ENCODE measurements around the gene CHPF2. TPM values are rescaled to one million over a fixed set of nuclear protein-coding genes. Genes with fewer than 3 reads are reported as not detected.

CHPF2 gene
- total RNA-seq, 4 donors from 2014 or later = 18.0 to 38.1 (median 25.7) TPM

- no peak for TF ChIP-seq EP300 (IDR thresholded peaks at IDR 0.05)
- peak in 1 of 4 experiments; percentile 21 for TF ChIP-seq CTCF (IDR thresholded peaks at IDR 0.05)
- peak; percentile 77 for TF ChIP-seq POLR2AphosphoS5 (IDR thresholded peaks at IDR 0.05)
- TF ChIP-seq POLR2A (IDR thresholded peaks at IDR 0.05) = peak in 1 of 2 donors; percentile 39
- 1% methylated on average over 26 to 33 of the region's 68 CpGs for WGBS, 2 donors (ENCODE audit: low coverage in 1 of 2)
- peaks cover 0 to 30% of the 10 kb centered on the region in 2 donors for H3K36me3 ChIP-seq
- peak; percentile 100 for ATAC-seq
- H3K27me3 ChIP-seq = no peaks in the 10 kb centered on the region
- no peaks in the 10 kb centered on the region for H3K9me3 ChIP-seq
- H3K4me3 ChIP-seq = peak within 1 kb of the TSS; percentile 69 to 77
- H3K27ac ChIP-seq = peak within 1 kb of the TSS; percentile 51 to 87 (median 81)
- peaks cover 0 to 39% (median 15%) of the 10 kb centered on the region in 3 donors for H3K4me1 ChIP-seq
Observed at GRCh38 chr7:151226875-151227782, 5.2 kb upstream of the CHPF2 start, which contains the start of gene ABCF2. ABCF2 (minus strand) TSS chr7:151227205; CDS start chr7:151226458, 747 bp downstream.

- Histone ChIP-seq H3K27ac (peak overlapping the region; percentile 51 to 87 (median 81)), H3K4me1 (peaks cover 0 to 45% (median 17%) of the 10 kb centered on the region in 3 donors), H3K27me3 (no peaks in the 10 kb centered on the region), H3K36me3 (peaks cover 0 to 19% of the 10 kb centered on the region in 2 donors), H3K9me3 (no peaks in the 10 kb centered on the region), H3K4me3 (peak overlapping the region; percentile 46 to 77)
- no peak for ATAC-seq
- no peak for TF ChIP-seq POLR2A (IDR thresholded peaks at IDR 0.05)
- TF ChIP-seq POLR2AphosphoS5 (IDR thresholded peaks at IDR 0.05) = no peak
- TF ChIP-seq EP300 (IDR thresholded peaks at IDR 0.05) = no peak
- TF ChIP-seq CTCF (IDR thresholded peaks at IDR 0.05) = no peak
- WGBS, 2 donors (ENCODE audit: low coverage in 1 of 2) = 49 to 62% methylated on average over 8 to 9 of the region's 10 CpGs
Observed at GRCh38 chr7:151228024-151228866, 4.0 kb upstream of the CHPF2 start.

GRCh38 chr7:151229249-151229648 lies 3.0 kb upstream of the CHPF2 start:
- no peak overlapping the region for H3K27ac ChIP-seq
- H3K4me3 ChIP-seq = no peak overlapping the region
- no peak for TF ChIP-seq EP300 (IDR thresholded peaks at IDR 0.05)
- no peak for TF ChIP-seq POLR2A (IDR thresholded peaks at IDR 0.05)
- no peak for TF ChIP-seq CTCF (IDR thresholded peaks at IDR 0.05)
- no peak for TF ChIP-seq POLR2AphosphoS5 (IDR thresholded peaks at IDR 0.05)
- WGBS, 2 donors (ENCODE audit: low coverage in 1 of 2) = 81 to 89% methylated on average over 5 to 10 of the region's 10 CpGs
- no peaks in the 10 kb centered on the region for H3K27me3 ChIP-seq
- no peaks in the 10 kb centered on the region for H3K9me3 ChIP-seq
- no peak for ATAC-seq
- peaks cover 0 to 9% of the 10 kb centered on the region in 2 donors for H3K36me3 ChIP-seq
- peaks cover 0 to 55% (median 27%) of the 10 kb centered on the region in 3 donors for H3K4me1 ChIP-seq

GRCh38 chr7:151231080-151231479 lies 1.2 kb upstream of the CHPF2 start:
- Histone ChIP-seq H3K36me3 (peaks cover 0 to 15% of the 10 kb centered on the region in 2 donors), H3K9me3 (no peaks in the 10 kb centered on the region), H3K27ac (no peak overlapping the region), H3K27me3 (no peaks in the 10 kb centered on the region), H3K4me1 (peaks cover 0 to 44% (median 22%) of the 10 kb centered on the region in 3 donors), H3K4me3 (no peak overlapping the region)
- TF ChIP-seq POLR2A (IDR thresholded peaks at IDR 0.05) (no peak), CTCF (IDR thresholded peaks at IDR 0.05) (no peak), POLR2AphosphoS5 (IDR thresholded peaks at IDR 0.05) (no peak), EP300 (IDR thresholded peaks at IDR 0.05) (no peak)
- no peak for ATAC-seq
- 77 to 83% methylated on average over 1 of the region's 1 CpG for WGBS, 2 donors (ENCODE audit: low coverage in 1 of 2)
